A673 (cell line): ENCODE data around the gene SLC5A5. TPM values are rescaled to one million over a fixed set of nuclear protein-coding genes. Genes with fewer than 3 reads are reported as not detected.

Experiments used
- BruUV-seq: library from RNA; stranded (reverse); fragments of 400-500 nt; replicated peaks from 2 replicates; lab custom pipeline; 2021; lab: Mats Ljungman, UMichigan
- CTCF ChIA-PET: fragments of 300-600 bp; sonication (Branson Sonifier 250); formaldehyde crosslinking; loops from one replicate; lab custom pipeline; 2022; ENCODE audit warnings: antibody characterized with exemption; lab: Charles Lee
- POLR2A ChIA-PET: fragments of 300-600 bp; sonication (Branson Sonifier 250); formaldehyde crosslinking; loops from one replicate; lab custom pipeline; 2022; ENCODE audit warnings: antibody characterized with exemption; ENCODE audit not compliant: low non-redundant PET; lab: Charles Lee
- DNase-seq: peaks from one replicate; pipeline ENCODE4 v3.0.0-alpha.2; 2015; ENCODE audit warnings: low spot score
- H3K27ac ChIP-seq: fragments of 200-600 bp; sonication (generic); 2 replicates; pipeline ENCODE4 v1.5.1; 2016; ENCODE audit warnings: mixed run types, low read depth, mild to moderate bottlenecking, mixed read lengths, antibody characterized with exemption, low read length; ENCODE audit not compliant: poor library complexity, severe bottlenecking
- H3K27me3 ChIP-seq: fragments of 200-600 bp; sonication (generic); replicated peaks from 2 replicates; pipeline ENCODE4 v1.6.1; 2017; ENCODE audit warnings: mixed run types, low read depth, mild to moderate bottlenecking, mixed read lengths, antibody characterized with exemption, low read length; ENCODE audit not compliant: insufficient read depth, poor library complexity
- H3K36me3 ChIP-seq: fragments of 200-600 bp; sonication (generic); 2 replicates; pipeline ENCODE4 v1.6.1; 2016; ENCODE audit warnings: mixed run types, mild to moderate bottlenecking, mixed read lengths, antibody characterized with exemption, low read length; ENCODE audit not compliant: insufficient read depth, poor library complexity, severe bottlenecking
- H3K4me1 ChIP-seq: fragments of 200-600 bp; sonication (generic); 2 replicates; pipeline ENCODE4 v1.6.1; 2017; ENCODE audit warnings: mixed run types, mild to moderate bottlenecking, mixed read lengths, antibody characterized with exemption, low read length; ENCODE audit not compliant: insufficient read depth, poor library complexity, severe bottlenecking
- H3K4me3 ChIP-seq: fragments of 200-600 bp; sonication (generic); 2 replicates; pipeline ENCODE4 v1.5.1; 2016; ENCODE audit warnings: low read depth, mixed run types, mild to moderate bottlenecking, mixed read lengths, low read length; ENCODE audit not compliant: poor library complexity, severe bottlenecking
- H3K9me3 ChIP-seq: fragments of 200-600 bp; sonication (generic); 2 replicates; pipeline ENCODE4 v1.6.1; 2016; ENCODE audit warnings: mixed run types, low read depth, mild to moderate bottlenecking, mixed read lengths, antibody characterized with exemption, low read length; ENCODE audit not compliant: poor library complexity, severe bottlenecking
- CTCF ChIP-seq: fragments of 300-800, 200-600 bp; sonication (generic); conservative IDR thresholded peaks from 2 replicates; pipeline ENCODE4 v1.5.1; 2017; ENCODE audit warnings: low read depth, mild to moderate bottlenecking, antibody characterized with exemption, low read length, moderate library complexity, mixed read lengths
- EZH2 ChIP-seq: fragments of 200-600 bp; sonication (generic); IDR thresholded peaks from 2 replicates; pipeline ENCODE4 v1.6.1; 2017; ENCODE audit warnings: borderline replicate concordance, low read depth, mild to moderate bottlenecking, mixed read lengths, antibody characterized with exemption, low read length; ENCODE audit not compliant: poor library complexity, severe bottlenecking
- intact Hi-C: fragments of 100-400 bp; cut with micrococcal nuclease; formaldehyde crosslinking; loops from one replicate; pipeline ENCODE4 v1.10.0; 2022; ENCODE audit not compliant: unreplicated experiment
- total RNA-seq: library from RNA; stranded (reverse); gene quantifications from 2 replicates; pipeline ENCODE4 v1.2.3, GENCODE V29; 2021

SLC5A5 gene
- total RNA-seq, 1 experiment from 2014 or later, result not detected

GRCh38 chr19:17843292-17843827 is 28.4 kb upstream of the SLC5A5 start:
- H3K4me3 ChIP-seq, result no peak overlapping the region
- intact Hi-C loops, result no loop called here

GRCh38 chr19:17843908-17844490 is 27.7 kb upstream of the SLC5A5 start:
- no peaks in the 10 kb centered on the region for H3K36me3 ChIP-seq
- H3K27ac ChIP-seq, result no peak overlapping the region
- no TSS peak for BruUV-seq
- CTCF ChIA-PET, result no interaction called here
- no peak for DNase-seq
- POLR2A ChIA-PET, result no interaction called here
- no peaks in the 10 kb centered on the region for H3K27me3 ChIP-seq
- no peaks in the 10 kb centered on the region for H3K9me3 ChIP-seq
- H3K4me1 ChIP-seq, result peaks cover 23% of the 10 kb centered on the region
- TF ChIP-seq EZH2 (no peak), CTCF (no peak)
- H3K4me3 ChIP-seq, result no peak overlapping the region
- intact Hi-C loops, result no loop called here

More at GRCh38 chr19:17843292-17843827, 28.4 kb upstream of the SLC5A5 start:
- no peaks in the 10 kb centered on the region for H3K27me3 ChIP-seq
- peaks cover 23% of the 10 kb centered on the region for H3K4me1 ChIP-seq
- no peak overlapping the region for H3K27ac ChIP-seq
- BruUV-seq, result no TSS peak
- H3K36me3 ChIP-seq, result no peaks in the 10 kb centered on the region
- ChIA-PET POLR2A (no interaction called here), CTCF (no interaction called here)
- TF ChIP-seq CTCF, result no peak
- TF ChIP-seq EZH2, result no peak
- H3K9me3 ChIP-seq, result no peaks in the 10 kb centered on the region
- DNase-seq, result no peak

GRCh38 chr19:17846146-17846545 is 25.6 kb upstream of the SLC5A5 start:
- ChIA-PET POLR2A (no interaction called here), CTCF (no interaction called here)
- H3K4me1 ChIP-seq, result peaks cover 21% of the 10 kb centered on the region
- H3K4me3 ChIP-seq, result no peak overlapping the region
- BruUV-seq, result no TSS peak
- H3K9me3 ChIP-seq, result no peaks in the 10 kb centered on the region
- H3K27me3 ChIP-seq, result no peaks in the 10 kb centered on the region
- intact Hi-C loops, result no loop called here
- TF ChIP-seq CTCF, result no peak
- TF ChIP-seq EZH2, result no peak
- DNase-seq, result no peak
- H3K36me3 ChIP-seq, result no peaks in the 10 kb centered on the region
- H3K27ac ChIP-seq, result no peak overlapping the region
